NK-92 (cell line): ENCODE measurements around the gene SUB1.
"Not testable (repeated sequence)": the region's sequence is repeated elsewhere in the genome, so short reads cannot be mapped to it uniquely, and the experiment has no call there.

Source experiments
- DNase-seq: peaks from one replicate; lab custom pipeline; 2025; ENCODE audit not compliant: unreplicated experiment; lab: John Stamatoyannopoulos, UW

SUB1 gene

GRCh38 chr5:32565145-32565544, 20.2 kb upstream of the SUB1 start:
- no peak for DNase-seq

GRCh38 chr5:32566319-32567111, 18.8 kb upstream of the SUB1 start:
- DNase-seq, result no peak

- no peak for DNase-seq
These were observed 14.2 kb upstream of the SUB1 start for GRCh38 chr5:32571128-32571527.

- DNase-seq, result no peak
These were observed 12.4 kb upstream of the SUB1 start for GRCh38 chr5:32572778-32573480.

- DNase-seq, result not testable (repeated sequence)
These were observed 11.9 kb upstream of the SUB1 start for GRCh38 chr5:32573481-32573854.

GRCh38 chr5:32574540-32575175, 10.7 kb upstream of the SUB1 start:
- DNase-seq, result no peak

GRCh38 chr5:32578363-32578762, 7.0 kb upstream of the SUB1 start:
- DNase-seq, result no peak

GRCh38 chr5:32578764-32579163, 6.6 kb upstream of the SUB1 start:
- no peak for DNase-seq

GRCh38 chr5:32581010-32581785, 4.2 kb upstream of the SUB1 start:
- no peak for DNase-seq

GRCh38 chr5:32583582-32584232, 1.6 kb upstream of the SUB1 start:
- no peak for DNase-seq

GRCh38 chr5:32584646-32585045, 711 bp upstream of the SUB1 start:
- DNase-seq, result no peak

- no peak for DNase-seq
These were observed 273 bp upstream of the SUB1 start for GRCh38 chr5:32585122-32585445.

- no peak for DNase-seq
These were observed 881 bp downstream of the SUB1 start for GRCh38 chr5:32586276-32586599.

GRCh38 chr5:32587067-32587551, 1.8 kb downstream of the SUB1 start:
- DNase-seq, result no peak

GRCh38 chr5:32589416-32589815, 4.1 kb downstream of the SUB1 start:
- no peak for DNase-seq

- no peak for DNase-seq
These were observed 4.8 kb downstream of the SUB1 start for GRCh38 chr5:32589942-32590869.

- DNase-seq, result no peak
These were observed 9.8 kb downstream of the SUB1 start for GRCh38 chr5:32595118-32595517.

GRCh38 chr5:32597041-32597629, 11.8 kb downstream of the SUB1 start:
- no peak for DNase-seq

GRCh38 chr5:32598260-32598937, 13.0 kb downstream of the SUB1 start:
- no peak for DNase-seq
